ENCODE measurements around the gene DIRAS2.

DIRAS2 gene

DNA sequence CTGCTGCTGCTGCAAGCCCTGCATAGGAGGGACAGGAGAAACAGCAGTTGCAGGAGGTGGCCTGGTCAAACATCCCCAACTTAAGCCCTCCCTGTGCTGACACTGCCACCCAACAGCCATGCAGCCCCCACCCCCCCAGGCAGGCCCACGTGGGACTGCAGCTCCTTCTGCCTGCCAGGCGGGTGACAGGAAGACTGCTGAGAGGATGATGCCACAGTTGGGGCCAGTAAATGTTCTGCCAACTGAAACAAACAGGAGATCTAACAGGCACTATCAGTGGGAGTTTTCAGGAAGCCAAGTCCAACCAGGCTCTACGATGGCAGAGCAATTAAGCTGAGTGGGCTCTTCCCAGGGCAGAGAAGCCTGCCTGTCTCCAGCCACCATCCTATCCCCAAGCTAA lies 31.1 kb downstream of the DIRAS2 start:
- no peak for DNase-seq

DNA sequence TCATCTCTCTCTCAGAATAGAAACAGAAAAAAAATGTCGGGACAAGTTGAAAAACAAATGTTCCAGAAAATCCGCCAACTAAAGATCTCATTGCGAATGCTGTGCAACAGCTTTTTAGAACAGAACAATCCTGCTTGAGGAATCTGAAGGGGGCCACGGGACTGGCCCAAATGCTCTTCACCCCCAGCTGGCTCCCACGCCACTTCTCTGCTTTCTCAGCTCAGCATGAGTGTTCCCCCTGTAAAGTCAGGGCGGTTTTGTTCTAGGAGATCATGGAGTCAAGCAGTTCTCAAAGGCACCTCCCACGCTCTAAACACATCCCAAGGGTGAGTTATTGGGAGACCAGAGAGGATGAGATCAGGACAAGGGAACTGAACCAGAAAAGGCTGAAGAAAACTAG lies 31.5 kb downstream of the DIRAS2 start:
- DNase-seq = no peak

DNA sequence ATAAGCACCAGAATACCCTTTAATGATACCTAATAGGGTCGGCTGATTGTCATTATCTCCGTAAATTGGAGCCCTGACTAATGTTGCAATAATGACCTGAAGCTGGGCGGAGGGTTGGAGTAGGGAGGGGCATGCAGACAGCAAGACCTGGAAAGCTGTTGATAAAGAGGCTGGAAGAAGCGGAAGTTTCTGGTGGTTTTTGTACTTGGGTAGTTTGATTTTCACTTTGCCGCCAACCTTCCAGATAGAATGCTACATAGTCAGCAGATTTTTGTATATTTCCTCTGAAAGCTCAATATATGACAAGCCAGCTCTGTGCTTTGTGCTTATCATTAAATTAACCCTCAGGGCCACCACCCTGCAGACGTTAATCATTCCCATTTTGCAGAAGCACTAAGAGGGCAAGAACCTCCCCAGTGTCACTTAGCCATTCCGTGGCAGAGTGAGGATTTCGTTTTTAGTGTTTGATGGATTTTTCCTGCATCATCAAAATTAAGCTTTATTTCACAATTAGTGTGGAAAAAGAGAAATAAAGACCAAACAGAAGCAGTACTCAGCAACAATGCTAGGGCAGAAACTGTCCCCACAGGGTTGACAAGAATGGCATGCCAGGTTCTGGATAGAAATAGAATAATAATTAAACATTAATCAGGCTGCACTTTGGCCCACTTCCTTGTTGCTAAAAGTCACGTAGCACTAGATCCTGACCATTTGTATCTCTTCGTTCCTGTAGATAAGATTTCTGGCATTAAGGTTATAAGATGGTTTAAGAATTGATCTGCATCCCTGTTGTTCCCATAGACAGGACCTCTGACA lies 34.7 kb downstream of the DIRAS2 start:
- no peak for DNase-seq

DNA sequence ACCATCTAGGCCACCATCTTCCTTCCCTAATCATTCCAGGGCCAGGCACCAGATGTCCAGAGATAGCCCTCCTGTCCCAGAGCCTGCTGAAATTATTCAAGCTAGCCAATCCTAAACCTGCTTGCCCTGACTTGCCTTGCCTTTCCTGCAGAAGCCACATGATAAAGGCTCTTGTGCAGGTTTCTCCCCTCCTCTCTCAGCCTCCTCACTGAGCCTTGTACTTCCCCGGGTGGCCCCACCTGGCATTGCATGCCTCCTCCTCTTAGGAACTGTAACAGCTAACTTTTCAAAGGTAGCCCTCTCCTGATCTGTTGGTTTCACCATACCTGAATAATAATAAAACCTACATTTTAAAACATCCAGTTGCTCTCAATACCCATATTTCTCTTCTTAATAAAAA lies 42.6 kb downstream of the DIRAS2 start:
- no peak for DNase-seq

DNA sequence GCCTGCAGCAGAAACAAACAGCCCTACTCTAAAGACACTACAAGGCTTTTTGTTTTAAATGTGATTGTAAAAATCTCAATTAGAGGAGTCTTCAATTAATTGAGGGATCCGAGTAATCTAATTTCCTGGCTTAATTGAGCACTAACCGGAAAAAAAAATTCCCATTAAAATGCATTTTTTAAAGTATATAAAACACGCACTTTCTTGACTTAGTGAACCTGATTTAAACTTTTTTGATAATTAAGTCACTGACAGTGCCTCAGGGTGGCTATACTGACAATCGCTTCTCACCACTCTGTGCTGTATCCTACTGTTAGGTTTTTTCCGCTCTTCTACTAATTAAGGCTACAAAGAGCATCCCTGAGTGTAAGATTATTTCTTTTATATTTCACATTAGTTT lies 44.4 kb downstream of the DIRAS2 start:
- no peak for DNase-seq

DNA sequence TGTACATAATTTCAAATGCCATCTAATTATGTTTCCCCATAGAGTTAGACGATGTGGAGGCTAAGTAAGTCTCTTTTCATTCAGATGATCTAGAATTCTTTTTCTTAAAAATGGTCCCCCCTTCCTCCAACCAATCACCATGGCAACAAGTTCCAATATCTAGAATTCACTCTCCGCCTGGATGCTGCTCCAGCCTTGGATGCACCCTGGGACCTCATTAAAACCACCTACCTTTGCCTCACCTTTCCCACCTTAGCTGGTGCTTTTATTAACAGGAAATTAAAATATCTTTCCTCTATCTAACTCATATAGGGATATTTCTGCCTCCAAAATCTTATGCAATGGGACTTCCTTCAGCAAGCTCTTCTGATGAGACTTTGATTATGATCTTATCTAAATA lies 49.0 kb downstream of the DIRAS2 start:
- no peak for DNase-seq

DNA sequence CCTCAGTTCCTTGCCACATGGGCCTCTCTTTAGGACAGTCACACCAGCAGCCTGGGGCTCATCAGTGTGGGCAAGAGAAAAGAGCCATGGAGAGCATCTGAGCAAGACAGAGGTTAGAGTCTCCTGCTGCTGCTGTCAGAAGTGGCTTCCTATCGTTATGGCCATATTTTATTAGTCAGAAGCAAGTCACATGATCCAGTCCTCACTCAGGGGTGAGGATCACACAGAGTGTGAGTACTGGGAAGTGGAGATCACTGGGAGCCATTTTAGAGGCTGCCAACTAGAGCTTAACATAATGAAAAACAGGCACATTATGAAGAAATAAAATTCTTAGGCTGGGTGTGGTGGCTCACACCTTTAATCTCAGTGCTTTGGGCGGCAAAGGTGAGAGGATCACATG lies 62.0 kb downstream of the DIRAS2 start:
- DNase-seq = no peak

DNA sequence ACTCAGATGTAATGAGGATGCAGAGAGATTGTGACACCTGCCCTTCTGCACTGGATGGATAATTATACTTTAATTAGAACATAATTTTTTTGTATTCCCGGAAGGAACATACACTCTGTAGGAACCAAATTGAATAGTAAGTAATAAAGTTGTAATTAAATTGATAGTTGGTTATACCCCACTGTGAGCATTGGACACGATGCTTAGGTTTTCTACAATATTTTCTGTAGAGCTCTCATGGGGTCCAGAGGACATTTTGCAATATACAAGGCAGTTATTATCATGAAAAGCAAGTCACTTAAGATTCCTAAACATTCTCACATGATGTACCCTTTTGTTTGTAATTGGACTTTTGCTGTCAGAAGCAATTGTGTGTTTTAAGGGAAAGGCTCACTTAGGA lies 63.4 kb downstream of the DIRAS2 start:
- no peak for DNase-seq

DNA sequence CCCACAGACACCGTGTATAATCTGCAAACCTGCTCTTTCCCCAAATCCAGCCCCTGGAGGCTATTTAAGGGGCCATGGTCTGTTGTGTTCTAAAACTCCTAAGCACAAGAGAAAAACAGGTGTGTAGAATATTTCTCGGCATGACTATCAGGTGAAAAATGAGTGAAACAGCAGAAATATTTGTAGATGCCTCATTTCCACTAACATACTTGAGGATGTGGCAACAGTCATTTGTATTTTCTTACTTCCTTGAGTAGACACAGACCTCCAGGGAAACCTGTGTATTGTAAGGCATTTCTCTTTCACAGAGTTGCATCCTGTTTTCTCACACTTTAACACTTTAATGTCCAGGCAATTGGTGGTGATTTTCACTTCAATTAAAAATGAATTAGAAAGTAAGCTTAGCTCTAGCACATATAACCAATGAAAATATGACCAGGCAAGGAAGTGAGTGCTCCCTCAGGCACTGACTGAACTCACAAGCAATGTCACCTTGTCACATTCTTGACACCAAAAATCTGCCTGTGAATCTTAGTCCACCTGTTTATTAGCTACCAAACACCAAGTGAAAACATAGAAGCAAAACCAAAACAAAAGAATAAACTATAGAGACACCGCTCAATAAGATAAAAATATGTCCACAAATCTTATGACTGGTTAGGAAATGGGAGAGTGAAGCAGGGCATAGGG lies 64.4 kb downstream of the DIRAS2 start:
- DNase-seq = no peak

DNA sequence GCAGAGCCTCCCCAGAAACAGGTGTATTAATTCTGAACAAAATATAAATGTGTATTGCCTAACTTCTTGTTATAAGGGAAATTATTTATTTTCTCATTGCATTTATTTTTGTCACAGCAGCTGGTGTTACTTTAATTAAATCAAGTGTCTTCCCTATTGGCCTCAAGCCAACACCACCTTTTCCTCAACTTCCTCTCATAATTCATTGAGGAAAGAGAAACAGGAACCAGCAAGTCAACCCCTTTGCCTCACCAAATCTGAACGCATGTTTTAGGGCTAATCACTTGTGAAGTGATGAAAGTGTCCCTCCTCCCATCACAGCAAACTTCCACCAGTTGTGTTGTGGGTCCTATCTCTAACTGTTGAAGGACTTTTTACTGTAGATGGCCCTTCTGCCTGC lies 73.1 kb downstream of the DIRAS2 start:
- no peak for DNase-seq

DNA sequence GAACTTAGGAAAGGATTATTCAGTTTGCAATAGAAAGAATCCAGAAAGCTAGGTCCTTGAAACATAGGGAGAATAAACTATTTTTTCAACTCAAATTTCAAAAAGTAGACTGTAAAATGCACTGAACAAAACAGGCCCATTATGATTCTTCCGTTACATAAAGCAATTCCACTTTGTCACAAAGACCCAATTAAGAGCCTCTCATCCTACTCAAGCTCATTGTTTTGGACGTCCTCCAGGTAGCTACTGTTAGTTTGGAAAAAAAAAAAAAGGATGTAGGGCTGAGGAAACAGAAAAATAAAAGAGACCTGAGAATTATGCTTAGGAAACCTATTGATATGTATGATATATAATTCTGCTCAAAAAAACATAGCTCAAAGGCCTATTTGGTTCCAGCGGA lies 74.0 kb downstream of the DIRAS2 start:
- no peak for DNase-seq

DNA sequence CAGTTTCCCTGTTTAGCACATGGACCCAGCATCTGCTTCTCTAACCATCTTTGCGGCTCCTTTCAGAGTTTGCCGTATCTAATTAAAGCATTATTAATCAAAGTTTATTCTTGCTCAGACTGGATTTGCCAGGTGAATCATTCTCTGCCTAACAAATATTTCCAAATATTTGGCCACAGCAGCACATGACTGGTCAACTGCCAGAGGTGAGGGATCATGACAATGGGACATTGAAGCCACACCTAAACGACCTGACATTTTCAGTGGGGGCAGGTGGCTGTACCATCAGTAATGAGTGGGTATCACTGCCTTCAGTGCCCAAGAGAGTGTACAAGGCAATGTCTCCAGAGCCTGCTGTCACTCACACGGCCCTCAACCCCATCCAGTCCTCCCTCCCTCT lies 80.4 kb downstream of the DIRAS2 start:
- DNase-seq = no peak
